ENCODE data around the gene SSX2IP.
"Not testable (repeated sequence)": the region's sequence is repeated elsewhere in the genome, so short reads cannot be mapped to it uniquely, and the experiment has no call there.

SSX2IP gene

GRCh38 chr1:84613026-84613425 is 77.2 kb downstream of the SSX2IP start:
- no peak for DNase-seq

DNA sequence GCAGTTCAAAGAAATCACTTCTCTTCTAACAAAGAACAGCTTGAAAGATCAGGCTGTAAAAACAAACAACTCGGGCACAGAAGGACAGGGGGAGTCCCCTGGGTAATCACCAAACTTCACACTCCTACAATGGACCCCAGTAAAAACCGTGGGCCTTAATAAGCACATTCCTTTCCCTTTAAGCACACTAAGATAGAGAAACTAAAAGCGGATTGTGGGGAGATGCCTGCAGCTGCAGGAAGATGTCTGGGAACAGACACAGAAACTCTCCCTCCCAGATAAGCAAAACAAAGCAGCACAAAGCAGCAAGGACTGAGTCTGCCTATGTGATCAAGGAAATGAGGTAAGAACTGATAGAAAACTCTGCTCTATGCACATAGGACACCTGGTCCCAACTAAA is 78.5 kb downstream of the SSX2IP start:
- peak; percentile 54 for DNase-seq

DNA sequence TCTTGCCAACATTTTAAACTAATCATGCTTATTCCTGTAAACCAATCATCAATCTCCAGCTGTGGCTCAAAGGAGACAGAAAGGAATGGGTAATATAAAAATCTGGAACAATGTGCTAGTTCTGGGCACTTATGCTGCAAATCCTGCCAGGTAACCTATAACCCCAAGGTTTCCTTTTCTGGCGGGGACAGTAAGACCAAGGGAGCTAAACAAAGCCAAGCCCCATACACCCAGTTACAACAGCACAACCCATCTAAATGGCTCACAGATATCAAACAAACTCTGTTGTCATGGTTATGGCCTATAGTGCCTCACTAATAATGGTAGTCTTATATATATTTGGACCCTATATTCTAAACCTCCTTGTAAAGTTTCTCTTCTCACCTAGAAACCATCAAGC is 79.2 kb downstream of the SSX2IP start:
- no peak for DNase-seq

GRCh38 chr1:84606977-84607376 is 83.3 kb downstream of the SSX2IP start:
- no peak for DNase-seq

GRCh38 chr1:84605157-84605556 is 85.1 kb downstream of the SSX2IP start:
- no peak for DNase-seq

GRCh38 chr1:84603941-84604830 is 86.1 kb downstream of the SSX2IP start:
- peak; percentile 71 for DNase-seq

- DNase-seq = peak; percentile 23
Observed at GRCh38 chr1:84603223-84603622, 87.0 kb downstream of the SSX2IP start.

- DNase-seq = no peak
Observed at GRCh38 chr1:84600796-84601195, 89.5 kb downstream of the SSX2IP start.

DNA sequence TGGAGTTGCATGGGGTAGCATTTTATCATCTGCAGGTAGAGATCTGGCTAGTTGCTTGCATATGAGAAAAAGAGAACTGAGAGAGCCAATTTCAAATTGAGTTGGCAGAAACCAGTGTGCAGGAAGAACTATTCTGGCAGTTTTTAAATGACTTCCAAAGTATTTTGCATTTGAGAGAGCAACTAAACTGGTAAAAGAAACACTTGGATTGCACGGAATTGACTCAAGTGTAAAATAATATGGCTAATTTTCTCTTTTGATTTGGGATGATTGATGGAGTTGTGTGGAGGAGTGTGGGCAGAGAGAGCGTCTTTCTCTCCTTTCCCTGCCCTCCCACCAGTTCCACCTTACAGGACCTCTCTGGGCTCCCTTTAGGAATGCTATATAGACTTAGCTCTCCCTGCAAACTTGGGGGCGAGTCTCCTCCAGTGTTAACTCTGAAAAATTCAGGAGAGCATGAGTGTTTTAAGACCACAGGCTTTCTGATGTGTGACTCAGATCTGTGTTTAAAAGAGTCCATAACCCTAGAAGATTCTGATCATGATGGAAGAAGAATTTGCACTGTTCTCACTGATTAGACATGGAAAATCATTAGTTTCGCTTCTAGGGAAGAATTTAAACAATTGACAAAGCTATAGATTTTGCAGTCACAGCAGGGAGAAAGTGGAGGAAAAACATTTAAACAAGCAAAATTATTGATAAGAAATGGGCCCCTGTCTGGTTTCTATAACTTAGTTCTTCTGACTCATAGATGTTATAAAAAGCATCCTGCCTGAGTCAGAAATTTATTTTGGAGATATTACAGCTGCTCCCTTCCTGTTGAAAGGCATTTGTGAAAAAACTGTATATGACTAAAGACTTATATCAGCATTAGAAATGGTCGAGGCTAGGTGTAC is 91.2 kb downstream of the SSX2IP start:
- DNase-seq = peak; percentile 80

GRCh38 chr1:84598418-84598817 is 91.8 kb downstream of the SSX2IP start:
- DNase-seq = no peak

GRCh38 chr1:84597011-84597410 is 93.2 kb downstream of the SSX2IP start:
- DNase-seq = no peak

- not testable (repeated sequence) for DNase-seq
Observed at GRCh38 chr1:84594959-84595358, 95.3 kb downstream of the SSX2IP start.

Data from fibroblast of skin of scalp (primary cell).